K562 (cell line): Measurements from ENCODE around the gene KRTAP10-6.

Experiments
- ARID2 ChIP-seq: fragments of 450-650 bp; IDR thresholded peaks from 2 replicates; pipeline ENCODE4 v1.6.1; 2017; ENCODE audit warnings: antibody characterized with exemption, mild to moderate bottlenecking
- ATF7 ChIP-seq: fragments of 450-650 bp; IDR thresholded peaks from 2 replicates; pipeline ENCODE4 v1.7.1; 2014; ENCODE audit warnings: mild to moderate bottlenecking, moderate library complexity
- CBX1 ChIP-seq: sonication (generic); IDR thresholded peaks from 2 replicates; pipeline ENCODE4 v1.6.1; 2016; ENCODE audit warnings: antibody characterized with exemption, low read depth, mild to moderate bottlenecking
- CCAR2 ChIP-seq: fragments of 200-400 bp; formaldehyde crosslinking; IDR thresholded peaks from 2 replicates; pipeline ENCODE4 v1.6.1; 2017; ENCODE audit warnings: mild to moderate bottlenecking, low read depth, low read length
- ERF ChIP-seq: fragments of 450-650 bp; formaldehyde crosslinking; IDR thresholded peaks from 2 replicates; pipeline ENCODE4 v1.4.0; 2020; ENCODE audit warnings: mild to moderate bottlenecking, mixed read lengths
- FOXJ3 ChIP-seq: sonication (generic); formaldehyde crosslinking; IDR thresholded peaks from 2 replicates; pipeline ENCODE4 v1.4.0; 2020; ENCODE audit warnings: mild to moderate bottlenecking, missing genetic modification reagents
- MAFF ChIP-seq: IDR thresholded peaks from 2 replicates; pipeline ENCODE4 v1.6.1; 2012; ENCODE audit warnings: low read length, improper control_type of control experiment
- POLR2A ChIP-seq: fragments of 450-650 bp; conservative IDR thresholded peaks from 2 replicates; pipeline ENCODE4 v1.6.1; 2016
- SIRT6 ChIP-seq: IDR thresholded peaks from one replicate; pipeline ENCODE4 v1.6.1; 2012; ENCODE audit warnings: low read depth, mild to moderate bottlenecking, control low read depth, inconsistent platforms, low read length, moderate library complexity
- SRF ChIP-seq, 2 experiments: fragments of 250-450, 450-650 bp in 1 of 2; sonication (Bioruptor Pico) in 1 of 2; sonication (generic) in 1 of 2; formaldehyde crosslinking; IDR thresholded peaks; 2 replicates each; pipeline versions ENCODE4 v1.5.0 to v1.5.1; 2020 to 2022; ENCODE audit warnings: mild to moderate bottlenecking in 1 of 2, missing genetic modification reagents in 1 of 2
- ZNF785 ChIP-seq: fragments of 250-450 bp; sonication (Bioruptor Pico); IDR thresholded peaks from 2 replicates; pipeline ENCODE4 v1.4.0; 2020; ENCODE audit warnings: mild to moderate bottlenecking
- TF ChIP-seq, protein P1 (sequence below): sonication (generic); formaldehyde crosslinking; IDR thresholded peaks from 2 replicates; pipeline ENCODE4 v1.8.0; 2022; ENCODE audit warnings: missing genetic modification reagents, mild to moderate bottlenecking, borderline replicate concordance
- TF ChIP-seq, protein P2 (sequence below), 3 experiments: IDR thresholded peaks in 2 of 3; conservative IDR thresholded peaks in 1 of 3; 2 replicates each; pipeline ENCODE4 v1.5.1; 2011 to 2012; ENCODE audit warnings: low read length in 3 of 3, mild to moderate bottlenecking in 3 of 3, control low read depth in 2 of 3, improper control_type of control experiment in 1 of 3, inconsistent platforms in 1 of 3, low read depth in 1 of 3, mixed read lengths in 1 of 3, moderate library complexity in 1 of 3; ENCODE audit not compliant: insufficient read depth in 2 of 3

DNA sequence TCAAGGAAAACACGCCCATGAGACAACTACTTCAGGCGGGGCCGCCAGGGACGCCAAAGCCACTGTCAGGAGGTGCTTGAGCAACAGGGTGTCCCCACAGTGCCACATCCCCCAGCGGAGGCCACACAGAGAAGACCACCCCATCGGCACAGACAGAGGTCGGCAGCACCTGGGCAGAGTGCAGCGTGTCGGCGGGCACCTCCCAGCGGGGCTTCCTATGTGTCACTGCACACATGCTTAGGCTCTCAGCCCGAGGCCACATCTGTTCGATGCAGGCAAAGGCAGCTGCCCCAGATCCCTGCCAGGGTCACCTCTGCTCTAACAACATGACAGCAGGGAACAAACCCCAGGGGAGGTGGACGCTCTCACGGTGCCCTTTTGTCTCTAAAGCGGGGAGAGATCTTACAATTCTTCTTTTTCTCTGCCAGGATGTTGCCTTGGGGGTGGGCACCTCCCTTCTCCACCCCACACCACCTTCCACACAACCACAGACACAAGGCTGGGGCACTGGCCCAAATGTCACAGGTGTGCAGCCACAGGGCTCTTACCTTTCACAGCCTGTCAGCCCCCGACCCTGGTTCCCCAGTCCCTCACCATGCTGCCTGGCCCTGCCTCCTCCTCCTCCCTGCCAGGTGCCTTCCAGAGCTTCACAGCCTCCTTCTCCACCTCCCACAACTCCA is 23.7 kb upstream of the KRTAP10-6 start:
- TF ChIP-seq SRF (CRISPR knock-in tag; IDR thresholded peaks at IDR 0.05) (no peak), SIRT6 (no peak), ZNF785 (CRISPR knock-in tag) (no peak), POLR2A (no peak), CBX1 (no peak), FOXJ3 (CRISPR knock-in tag) (no peak), ERF (CRISPR knock-in tag) (no peak), MAFF (no peak), ARID2 (no peak), ATF7 (no peak), CCAR2 (no peak)
- TF ChIP-seq, protein P1, sequence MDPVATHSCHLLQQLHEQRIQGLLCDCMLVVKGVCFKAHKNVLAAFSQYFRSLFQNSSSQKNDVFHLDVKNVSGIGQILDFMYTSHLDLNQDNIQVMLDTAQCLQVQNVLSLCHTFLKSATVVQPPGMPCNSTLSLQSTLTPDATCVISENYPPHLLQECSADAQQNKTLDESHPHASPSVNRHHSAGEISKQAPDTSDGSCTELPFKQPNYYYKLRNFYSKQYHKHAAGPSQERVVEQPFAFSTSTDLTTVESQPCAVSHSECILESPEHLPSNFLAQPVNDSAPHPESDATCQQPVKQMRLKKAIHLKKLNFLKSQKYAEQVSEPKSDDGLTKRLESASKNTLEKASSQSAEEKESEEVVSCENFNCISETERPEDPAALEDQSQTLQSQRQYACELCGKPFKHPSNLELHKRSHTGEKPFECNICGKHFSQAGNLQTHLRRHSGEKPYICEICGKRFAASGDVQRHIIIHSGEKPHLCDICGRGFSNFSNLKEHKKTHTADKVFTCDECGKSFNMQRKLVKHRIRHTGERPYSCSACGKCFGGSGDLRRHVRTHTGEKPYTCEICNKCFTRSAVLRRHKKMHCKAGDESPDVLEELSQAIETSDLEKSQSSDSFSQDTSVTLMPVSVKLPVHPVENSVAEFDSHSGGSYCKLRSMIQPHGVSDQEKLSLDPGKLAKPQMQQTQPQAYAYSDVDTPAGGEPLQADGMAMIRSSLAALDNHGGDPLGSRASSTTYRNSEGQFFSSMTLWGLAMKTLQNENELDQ (CRISPR knock-in tag): no peak
- TF ChIP-seq, protein P2, sequence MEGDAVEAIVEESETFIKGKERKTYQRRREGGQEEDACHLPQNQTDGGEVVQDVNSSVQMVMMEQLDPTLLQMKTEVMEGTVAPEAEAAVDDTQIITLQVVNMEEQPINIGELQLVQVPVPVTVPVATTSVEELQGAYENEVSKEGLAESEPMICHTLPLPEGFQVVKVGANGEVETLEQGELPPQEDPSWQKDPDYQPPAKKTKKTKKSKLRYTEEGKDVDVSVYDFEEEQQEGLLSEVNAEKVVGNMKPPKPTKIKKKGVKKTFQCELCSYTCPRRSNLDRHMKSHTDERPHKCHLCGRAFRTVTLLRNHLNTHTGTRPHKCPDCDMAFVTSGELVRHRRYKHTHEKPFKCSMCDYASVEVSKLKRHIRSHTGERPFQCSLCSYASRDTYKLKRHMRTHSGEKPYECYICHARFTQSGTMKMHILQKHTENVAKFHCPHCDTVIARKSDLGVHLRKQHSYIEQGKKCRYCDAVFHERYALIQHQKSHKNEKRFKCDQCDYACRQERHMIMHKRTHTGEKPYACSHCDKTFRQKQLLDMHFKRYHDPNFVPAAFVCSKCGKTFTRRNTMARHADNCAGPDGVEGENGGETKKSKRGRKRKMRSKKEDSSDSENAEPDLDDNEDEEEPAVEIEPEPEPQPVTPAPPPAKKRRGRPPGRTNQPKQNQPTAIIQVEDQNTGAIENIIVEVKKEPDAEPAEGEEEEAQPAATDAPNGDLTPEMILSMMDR (IDR thresholded peaks at IDR 0.05 in 2 of 3, conservative IDR thresholded peaks at IDR 0.05 in 1 of 3; ENCODE audit: insufficient read depth in 2 of 3, low read depth in 1 of 3, low read length in 3 of 3): no peak
